ENCODE data around the gene LMAN2L. TPM values are rescaled to one million over a fixed set of nuclear protein-coding genes. Genes with fewer than 3 reads are reported as not detected.
A peak's percentile ranks its signal among the peaks of the same experiment; 100 is the strongest.

The LMAN2L gene
- total and polyA plus RNA-seq, 12 donors, result 12.3 to 36.8 (median 15.8) TPM

GRCh38 chr2:96772903-96773671, 33.2 kb upstream of the LMAN2L start:
- H3K27ac ChIP-seq, result no peak overlapping the region
- no peaks in the 10 kb centered on the region for H3K27me3 ChIP-seq
- intact Hi-C loops (cut with DNase I), result no loop called here
- H3K36me3 ChIP-seq (replicated peaks in 1 of 2), result no peaks in the 10 kb centered on the region
- TF ChIP-seq CTCF (IDR thresholded peaks at IDR 0.05) (no peak), POLR2A (IDR thresholded peaks at IDR 0.05) (no peak)
- no peaks in the 10 kb centered on the region for H3K4me1 ChIP-seq (replicated peaks in 1 of 2)
- H3K9me3 ChIP-seq (replicated peaks in 1 of 3), result no peaks in the 10 kb centered on the region
- 92 to 96% (median 94%) methylated on average over 12 of the region's 12 CpGs for WGBS, 4 donors
- H3K4me3 ChIP-seq, result no peak overlapping the region
- no peak for DNase-seq

- DNase-seq, result no peak
- Histone ChIP-seq H3K27ac (no peak overlapping the region), H3K36me3 (replicated peaks in 1 of 2) (no peaks in the 10 kb centered on the region), H3K9me3 (replicated peaks in 1 of 3) (no peaks in the 10 kb centered on the region), H3K4me1 (replicated peaks in 1 of 2) (no peaks in the 10 kb centered on the region), H3K27me3 (no peaks in the 10 kb centered on the region), H3K4me3 (no peak overlapping the region)
- 89 to 94% (median 92%) methylated on average over 19 to 20 of the region's 20 CpGs for WGBS, 4 donors
- no peak for TF ChIP-seq POLR2A (IDR thresholded peaks at IDR 0.05)
- no peak for TF ChIP-seq CTCF (IDR thresholded peaks at IDR 0.05)
- intact Hi-C loops (cut with DNase I), result no loop called here
Measured at GRCh38 chr2:96771796-96772618, 32.1 kb upstream of the LMAN2L start.

- no peak overlapping the region for H3K4me3 ChIP-seq
- no peaks in the 10 kb centered on the region for H3K9me3 ChIP-seq (replicated peaks in 1 of 3)
- intact Hi-C loops (cut with DNase I), result no loop called here
- no peaks in the 10 kb centered on the region for H3K27me3 ChIP-seq
- no peak overlapping the region for H3K27ac ChIP-seq
- H3K4me1 ChIP-seq (replicated peaks in 1 of 2), result no peaks in the 10 kb centered on the region
- H3K36me3 ChIP-seq (replicated peaks in 1 of 2), result no peaks in the 10 kb centered on the region
- no peak for DNase-seq
- TF ChIP-seq CTCF (IDR thresholded peaks at IDR 0.05) (no peak), POLR2A (IDR thresholded peaks at IDR 0.05) (no peak)
- WGBS, 4 donors, result 88 to 95% (median 91%) methylated on average over 15 to 25 of the region's 25 CpGs
Measured at GRCh38 chr2:96770442-96771202, 30.8 kb upstream of the LMAN2L start.

- peak in 6 of 7 donors; percentile 22 to 82 (median 40) for DNase-seq
- no peaks in the 10 kb centered on the region for H3K4me1 ChIP-seq (replicated peaks in 1 of 2)
- H3K36me3 ChIP-seq (replicated peaks in 1 of 2), result no peaks in the 10 kb centered on the region
- WGBS, 4 donors, result 51 to 82% (median 66%) methylated on average over 5 to 7 of the region's 7 CpGs
- no peaks in the 10 kb centered on the region for H3K9me3 ChIP-seq (replicated peaks in 1 of 3)
- no peak overlapping the region for H3K27ac ChIP-seq
- H3K4me3 ChIP-seq, result no peak overlapping the region
- H3K27me3 ChIP-seq, result no peaks in the 10 kb centered on the region
- intact Hi-C loops (cut with DNase I), result no loop called here
- TF ChIP-seq CTCF (IDR thresholded peaks at IDR 0.05) (no peak), POLR2A (IDR thresholded peaks at IDR 0.05) (no peak)
Measured at GRCh38 chr2:96769814-96770213, 29.9 kb upstream of the LMAN2L start.
